ELF-1 (cell line): Measurements from ENCODE around the gene OR52B4.
"Not testable (repeated sequence)": the region's sequence is repeated elsewhere in the genome, so short reads cannot be mapped to it uniquely, and the experiment has no call there.

Source experiments
- DNase-seq: peaks from one replicate; pipeline ENCODE4 v3.0.0-alpha.2; 2016; ENCODE audit warnings: low read depth, low spot score

Gene OR52B4

GRCh38 chr11:4368286-4368685, at the start of gene OR52B4:
Gene OR52B4, minus strand, starts transcription at chr11:4368386. Its CDS starts 91 bp downstream, at chr11:4368295.
- DNase-seq: no peak

DNA sequence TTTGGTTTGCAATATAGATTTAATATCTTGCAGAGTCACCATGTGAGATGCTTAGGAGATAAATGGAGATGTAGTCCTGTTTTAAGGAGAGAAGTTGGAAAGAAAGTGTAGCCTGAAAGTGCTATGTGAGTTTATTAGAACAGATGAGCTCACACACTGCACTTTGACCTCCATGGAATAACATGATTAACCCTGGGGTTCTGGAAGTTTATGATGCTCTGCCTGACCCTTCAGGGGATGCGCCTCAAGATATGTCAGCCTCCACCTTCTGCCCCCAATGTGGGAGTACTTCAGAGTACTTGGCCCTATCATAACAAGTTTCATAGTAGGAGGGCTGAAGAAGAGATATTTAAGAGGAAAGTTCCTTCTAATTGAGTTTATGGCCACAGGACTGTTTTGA, 48.6 kb upstream of the OR52B4 start:
- no peak for DNase-seq

DNA sequence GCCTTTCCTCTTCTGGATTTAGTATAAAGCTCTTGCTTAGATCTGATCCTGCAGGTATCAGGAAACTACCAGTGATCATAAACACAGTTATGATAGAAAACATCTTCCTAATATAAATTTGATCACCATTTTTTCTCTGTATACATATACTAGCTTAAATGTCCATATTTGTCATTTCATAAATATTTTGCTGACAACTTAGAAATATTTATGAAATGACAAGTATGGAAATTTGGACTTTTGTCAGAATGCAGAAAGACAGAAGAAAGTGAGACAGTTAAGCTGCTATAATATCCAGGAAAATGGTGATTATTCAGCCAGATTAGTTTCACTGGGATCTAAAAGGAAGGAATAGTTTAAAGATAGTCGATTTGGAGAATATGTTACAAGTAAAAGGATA, 48.1 kb upstream of the OR52B4 start:
- DNase-seq: no peak

GRCh38 chr11:4406206-4406605, 38.0 kb upstream of the OR52B4 start:
- not testable (repeated sequence) for DNase-seq

GRCh38 chr11:4393858-4394223, 25.7 kb upstream of the OR52B4 start:
- no peak for DNase-seq

DNA sequence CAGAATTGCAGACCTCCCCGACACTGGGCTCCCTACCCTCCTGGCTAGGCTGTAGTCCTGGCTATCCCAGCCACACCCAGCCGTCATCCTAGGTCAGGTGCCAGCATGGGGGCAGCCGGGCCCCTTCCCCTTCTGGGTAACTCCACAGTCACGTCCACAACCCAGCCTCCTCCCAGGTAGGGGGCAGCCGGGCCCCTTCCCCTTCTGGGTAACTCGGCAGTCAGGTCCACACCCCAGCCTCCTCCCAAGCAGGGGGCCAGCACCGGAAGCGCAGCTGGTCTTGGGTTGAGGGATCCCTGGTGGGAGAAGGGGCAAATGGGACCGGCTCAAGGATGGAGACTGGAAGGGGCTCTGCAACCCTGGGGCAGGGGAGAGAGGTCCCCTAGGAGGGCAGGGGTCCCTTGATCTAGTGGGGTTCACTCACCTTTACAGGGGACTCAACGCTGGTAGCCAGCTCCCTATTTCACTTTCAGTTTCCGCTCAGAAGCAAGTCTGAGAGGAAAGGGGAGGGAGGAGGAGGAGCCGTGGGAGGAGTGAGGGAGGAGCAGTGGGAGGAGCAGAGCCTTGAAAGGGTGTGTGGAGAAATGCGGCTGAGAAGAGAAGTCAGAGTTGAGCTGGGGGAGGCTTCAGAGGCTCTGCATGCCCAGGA, 25.1 kb upstream of the OR52B4 start, which contains the start of gene TRIM21:
TSS of gene TRIM21 (minus strand) at position 494 of the 649 bp plus-strand sequence. CDS start 3,293 bp downstream, outside the sequence.
- DNase-seq: peak; percentile 92

DNA sequence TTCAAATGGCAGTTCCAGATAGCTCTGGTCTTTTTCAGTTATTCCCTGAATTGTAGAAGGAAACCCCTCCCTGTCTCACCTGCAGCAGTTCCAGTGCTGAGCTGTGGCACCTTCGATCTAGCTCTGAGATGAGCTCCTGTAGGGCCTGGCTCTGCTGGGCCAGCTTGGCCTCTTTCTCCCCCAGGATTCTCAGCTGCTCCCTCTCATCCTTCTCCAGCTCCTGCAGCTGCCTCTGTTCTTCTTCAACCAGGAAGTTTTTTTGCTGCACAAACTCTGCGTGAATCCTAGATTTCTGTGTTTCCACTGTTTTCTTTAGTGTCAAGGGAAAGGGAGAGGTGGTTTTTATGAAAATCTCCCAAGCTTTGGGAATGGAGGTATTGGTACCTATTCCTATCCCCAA, 20.0 kb upstream of the OR52B4 start:
- DNase-seq: no peak

- no peak for DNase-seq
Measured at GRCh38 chr11:4385978-4386740, 18.0 kb upstream of the OR52B4 start.

GRCh38 chr11:4381901-4382300, 13.7 kb upstream of the OR52B4 start:
- no peak for DNase-seq

- no peak for DNase-seq
Measured at GRCh38 chr11:4375431-4376140, 7.4 kb upstream of the OR52B4 start.

- DNase-seq: no peak
Measured at GRCh38 chr11:4370166-4370565, 2.0 kb upstream of the OR52B4 start.

GRCh38 chr11:4348142-4348541, 20.0 kb downstream of the OR52B4 start:
- DNase-seq: not testable (repeated sequence)

DNA sequence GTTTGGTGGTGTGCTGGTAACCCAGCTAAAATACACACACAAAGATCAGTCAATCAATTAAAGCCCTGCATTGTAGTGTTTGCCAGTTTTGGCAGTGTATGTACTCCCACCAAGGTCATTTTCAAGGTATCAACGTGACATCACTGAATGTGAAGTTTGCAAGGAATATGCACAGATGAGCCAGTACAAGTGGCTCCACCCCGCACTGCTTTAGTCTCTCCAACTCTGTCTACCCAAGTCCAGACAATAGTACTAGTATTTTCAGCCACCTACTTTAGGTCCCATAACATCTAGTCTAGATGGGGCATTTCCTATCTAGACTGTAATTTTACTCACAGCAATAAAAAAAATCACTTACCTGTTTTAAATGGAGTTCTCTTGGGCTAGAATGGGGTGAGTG, 22.8 kb downstream of the OR52B4 start:
- not testable (repeated sequence) for DNase-seq

DNA sequence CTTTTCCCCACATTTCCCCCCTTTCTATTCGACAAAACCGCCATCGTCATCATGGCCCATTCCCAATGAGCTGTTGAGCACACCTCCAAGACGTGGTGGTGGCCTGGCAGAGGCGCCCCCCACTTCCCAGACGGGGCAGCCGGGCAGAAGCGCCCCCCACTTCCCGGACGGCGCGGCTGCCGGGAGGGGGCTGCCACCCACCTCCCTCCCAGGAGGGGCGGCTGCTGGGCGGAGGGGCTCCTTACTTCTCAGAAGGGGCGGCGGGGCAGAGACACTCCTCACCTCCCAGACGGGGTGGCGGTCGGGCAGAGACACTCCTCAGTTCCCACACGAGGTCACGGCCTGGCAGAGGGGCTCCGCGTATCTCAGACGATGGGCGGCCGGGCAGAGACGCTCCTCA, 33.8 kb downstream of the OR52B4 start:
- not testable (repeated sequence) for DNase-seq
